SK-N-DZ (cell line): ENCODE measurements around the gene MCM5.
"Not testable (repeated sequence)": the region's sequence is repeated elsewhere in the genome, so short reads cannot be mapped to it uniquely, and the experiment has no call there.

Source experiments
- DNase-seq: peaks from one replicate; pipeline ENCODE4 v3.0.0-alpha.2; 2015; ENCODE audit warnings: low spot score

The MCM5 gene

GRCh38 chr22:35470903-35471321, 71.0 kb downstream of the MCM5 start:
- DNase-seq, result no peak

GRCh38 chr22:35471566-35471965, 71.6 kb downstream of the MCM5 start:
- DNase-seq, result not testable (repeated sequence)

- DNase-seq, result no peak
Observed at GRCh38 chr22:35472488-35472887, 72.5 kb downstream of the MCM5 start.

DNA sequence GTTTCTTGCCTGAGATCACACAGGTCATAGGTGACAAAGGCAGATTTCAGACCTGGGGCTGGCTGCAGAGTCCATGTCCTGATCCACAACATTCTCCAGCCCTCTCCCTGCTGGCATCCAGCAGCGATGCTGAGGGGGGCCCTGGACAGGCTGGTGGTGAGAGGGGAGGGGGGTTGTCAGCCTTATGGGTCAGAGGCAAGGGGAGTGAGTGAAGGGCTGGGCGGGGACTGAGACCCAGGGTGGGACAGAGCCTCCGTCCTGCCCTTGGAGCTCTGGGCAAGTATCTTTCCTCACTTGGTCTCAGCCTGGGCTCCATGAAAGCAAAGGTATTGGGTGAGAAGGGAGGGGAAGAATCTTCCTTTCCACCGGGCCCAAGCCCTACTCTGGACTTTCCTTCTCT, 74.0 kb downstream of the MCM5 start:
- DNase-seq, result no peak
